Skeletal muscle satellite cell (primary cell): ENCODE results near the gene PRRG4.

Experiments used
- H3K27me3 ChIP-seq: 2 replicates; pipeline ENCODE4 v1.7.0; 2013; ENCODE audit warnings: low read length; ENCODE audit not compliant: control insufficient read depth, insufficient read depth
- H3K36me3 ChIP-seq: 2 replicates; pipeline ENCODE4 v1.7.0; 2013; ENCODE audit warnings: mild to moderate bottlenecking, control low read depth, low read length; ENCODE audit not compliant: insufficient read depth
- H3K4me1 ChIP-seq: 2 replicates; pipeline ENCODE4 v1.7.0; 2013; ENCODE audit warnings: low read length; ENCODE audit not compliant: control insufficient read depth, insufficient read depth
- H3K4me2 ChIP-seq: 2 replicates; pipeline ENCODE4 v1.7.0; 2013; ENCODE audit warnings: mild to moderate bottlenecking, low read length
- H3K4me3 ChIP-seq: 2 replicates; pipeline ENCODE4 v1.7.0; 2013; ENCODE audit warnings: low read length
- H3K9ac ChIP-seq: 2 replicates; pipeline ENCODE4 v1.7.0; 2013; ENCODE audit warnings: mild to moderate bottlenecking, low read depth, low read length, moderate library complexity
- H3K9me3 ChIP-seq: replicated peaks from 2 replicates; pipeline ENCODE4 v1.7.0; 2013; ENCODE audit warnings: mild to moderate bottlenecking, control low read depth, low read length

PRRG4 gene

GRCh38 chr11:32831221-32831620 lies 1.5 kb downstream of the PRRG4 start:
- H3K36me3 ChIP-seq = no peaks in the 10 kb centered on the region
- peaks cover 5% of the 10 kb centered on the region for H3K4me1 ChIP-seq
- H3K9ac ChIP-seq = no peak overlapping the region
- H3K9me3 ChIP-seq = no peaks in the 10 kb centered on the region
- no peak overlapping the region for H3K4me2 ChIP-seq
- H3K4me3 ChIP-seq = no peak overlapping the region
- peaks cover 41% of the 10 kb centered on the region for H3K27me3 ChIP-seq

DNA sequence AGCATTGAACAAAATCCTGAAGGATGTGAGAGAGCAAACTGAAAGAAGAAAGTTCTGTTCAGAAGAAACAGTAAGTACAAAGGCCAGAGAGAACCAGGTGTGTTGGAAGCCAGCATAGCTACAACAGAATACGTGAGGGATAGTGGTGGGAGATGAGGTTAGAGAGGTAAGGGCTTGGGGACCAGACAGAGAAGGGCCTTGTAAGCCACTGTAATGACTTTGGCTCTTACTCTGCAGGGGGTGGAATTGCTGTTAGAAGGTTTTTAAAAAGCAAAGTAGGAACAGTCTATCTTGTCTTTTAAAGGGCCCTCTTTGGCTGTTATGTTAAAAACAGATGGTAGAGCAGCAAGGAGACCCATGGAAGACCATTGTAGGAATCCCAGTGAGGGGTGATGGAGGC lies 4.2 kb downstream of the PRRG4 start:
- Histone ChIP-seq H3K9ac (no peak overlapping the region), H3K4me3 (no peak overlapping the region), H3K4me1 (peaks cover 5% of the 10 kb centered on the region), H3K4me2 (no peak overlapping the region), H3K9me3 (no peaks in the 10 kb centered on the region), H3K27me3 (peaks cover 39% of the 10 kb centered on the region), H3K36me3 (no peaks in the 10 kb centered on the region)

- no peak overlapping the region for H3K4me3 ChIP-seq
- H3K9ac ChIP-seq = no peak overlapping the region
- no peaks in the 10 kb centered on the region for H3K36me3 ChIP-seq
- no peak overlapping the region for H3K4me2 ChIP-seq
- H3K4me1 ChIP-seq = no peaks in the 10 kb centered on the region
- H3K27me3 ChIP-seq = peaks cover 13% of the 10 kb centered on the region
- H3K9me3 ChIP-seq = no peaks in the 10 kb centered on the region
These were observed 7.2 kb downstream of the PRRG4 start for GRCh38 chr11:32836946-32837345.

GRCh38 chr11:32838505-32839274 lies 9.0 kb downstream of the PRRG4 start:
- no peak overlapping the region for H3K4me2 ChIP-seq
- H3K9me3 ChIP-seq = no peaks in the 10 kb centered on the region
- peaks cover 4% of the 10 kb centered on the region for H3K27me3 ChIP-seq
- H3K9ac ChIP-seq = no peak overlapping the region
- no peaks in the 10 kb centered on the region for H3K4me1 ChIP-seq
- no peak overlapping the region for H3K4me3 ChIP-seq
- H3K36me3 ChIP-seq = no peaks in the 10 kb centered on the region

DNA sequence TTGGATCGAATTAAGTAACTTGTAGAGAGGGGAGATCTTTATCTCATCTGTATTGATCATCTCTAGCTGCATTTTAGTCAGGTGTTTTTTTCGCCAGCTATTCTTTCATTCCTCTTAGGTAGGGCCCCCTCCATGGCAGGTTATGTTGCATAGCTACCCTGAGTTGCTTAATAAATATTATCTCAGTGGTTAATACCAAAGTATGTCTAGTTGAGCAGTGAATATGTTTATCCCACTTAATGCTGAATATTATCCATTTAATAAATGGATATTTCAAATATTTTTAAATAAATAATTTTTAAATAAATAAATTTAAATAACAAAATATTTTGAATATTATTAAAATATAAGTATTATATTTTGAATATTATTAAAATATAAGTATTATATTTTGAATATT lies 9.6 kb downstream of the PRRG4 start:
- Histone ChIP-seq H3K4me3 (no peak overlapping the region), H3K9ac (no peak overlapping the region), H3K27me3 (no peaks in the 10 kb centered on the region), H3K9me3 (no peaks in the 10 kb centered on the region), H3K36me3 (no peaks in the 10 kb centered on the region), H3K4me2 (no peak overlapping the region), H3K4me1 (no peaks in the 10 kb centered on the region)

DNA sequence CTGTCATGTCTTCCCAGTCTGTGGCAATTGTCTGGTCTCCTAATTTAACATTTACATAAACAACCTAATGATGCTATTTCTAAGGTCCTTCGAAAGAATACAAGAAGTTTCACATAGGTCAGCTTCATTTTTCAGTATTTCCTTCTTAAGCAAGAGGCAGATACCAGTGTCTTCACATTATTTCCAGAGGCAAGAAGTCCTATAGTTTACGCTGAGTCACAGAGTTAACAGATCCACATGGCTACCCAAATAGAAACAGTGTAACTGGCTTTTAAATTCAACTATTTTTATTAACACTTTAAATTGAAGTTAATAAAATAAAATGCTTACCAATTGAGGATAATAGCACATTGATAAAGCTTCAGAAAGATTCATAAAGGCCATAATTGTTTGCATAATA lies 10.9 kb downstream of the PRRG4 start:
- no peaks in the 10 kb centered on the region for H3K9me3 ChIP-seq
- no peak overlapping the region for H3K4me2 ChIP-seq
- H3K9ac ChIP-seq = no peak overlapping the region
- no peaks in the 10 kb centered on the region for H3K36me3 ChIP-seq
- no peaks in the 10 kb centered on the region for H3K27me3 ChIP-seq
- no peak overlapping the region for H3K4me3 ChIP-seq
- H3K4me1 ChIP-seq = no peaks in the 10 kb centered on the region

GRCh38 chr11:32843544-32843943 lies 13.8 kb downstream of the PRRG4 start:
- no peak overlapping the region for H3K4me3 ChIP-seq
- H3K4me1 ChIP-seq = no peaks in the 10 kb centered on the region
- no peaks in the 10 kb centered on the region for H3K27me3 ChIP-seq
- H3K9me3 ChIP-seq = no peaks in the 10 kb centered on the region
- H3K36me3 ChIP-seq = no peaks in the 10 kb centered on the region
- no peak overlapping the region for H3K4me2 ChIP-seq
- H3K9ac ChIP-seq = no peak overlapping the region

- Histone ChIP-seq H3K4me2 (no peak overlapping the region), H3K27me3 (no peaks in the 10 kb centered on the region), H3K4me1 (no peaks in the 10 kb centered on the region), H3K9me3 (no peaks in the 10 kb centered on the region), H3K36me3 (no peaks in the 10 kb centered on the region), H3K9ac (no peak overlapping the region), H3K4me3 (no peak overlapping the region)
These were observed 17.8 kb downstream of the PRRG4 start for GRCh38 chr11:32847511-32847910.

DNA sequence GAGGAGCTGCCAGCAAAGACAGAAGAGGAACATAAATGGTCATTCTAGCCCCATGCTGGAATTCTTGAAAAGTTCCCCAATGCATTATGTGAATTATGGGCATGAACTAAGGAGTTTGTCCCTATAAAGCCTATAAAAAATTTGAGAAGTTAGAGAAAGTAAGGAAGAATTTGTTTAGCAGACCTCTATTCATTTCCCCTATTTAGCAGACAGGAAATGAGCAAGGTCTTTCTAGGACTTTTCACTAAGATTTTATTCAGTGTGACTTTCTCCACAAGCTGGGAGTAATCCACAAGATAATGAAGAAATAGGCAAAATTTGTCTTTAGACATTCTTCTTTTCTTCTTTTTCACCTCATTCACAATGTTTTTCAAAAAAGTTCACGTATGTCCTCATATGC lies 20.0 kb downstream of the PRRG4 start:
- Histone ChIP-seq H3K4me3 (no peak overlapping the region), H3K4me2 (no peak overlapping the region), H3K36me3 (no peaks in the 10 kb centered on the region), H3K27me3 (peaks cover 2% of the 10 kb centered on the region), H3K4me1 (no peaks in the 10 kb centered on the region), H3K9me3 (no peaks in the 10 kb centered on the region), H3K9ac (no peak overlapping the region)

- no peaks in the 10 kb centered on the region for H3K4me1 ChIP-seq
- H3K9ac ChIP-seq = no peak overlapping the region
- peaks cover 11% of the 10 kb centered on the region for H3K27me3 ChIP-seq
- no peaks in the 10 kb centered on the region for H3K9me3 ChIP-seq
- H3K36me3 ChIP-seq = no peaks in the 10 kb centered on the region
- no peak overlapping the region for H3K4me3 ChIP-seq
- H3K4me2 ChIP-seq = no peak overlapping the region
These were observed 21.5 kb downstream of the PRRG4 start for GRCh38 chr11:32851251-32851650.

GRCh38 chr11:32852207-32852606 lies 22.5 kb downstream of the PRRG4 start:
- H3K27me3 ChIP-seq = peaks cover 11% of the 10 kb centered on the region
- no peak overlapping the region for H3K4me3 ChIP-seq
- no peaks in the 10 kb centered on the region for H3K36me3 ChIP-seq
- no peaks in the 10 kb centered on the region for H3K4me1 ChIP-seq
- H3K4me2 ChIP-seq = no peak overlapping the region
- no peak overlapping the region for H3K9ac ChIP-seq
- no peaks in the 10 kb centered on the region for H3K9me3 ChIP-seq

- Histone ChIP-seq H3K36me3 (no peaks in the 10 kb centered on the region), H3K9me3 (no peaks in the 10 kb centered on the region), H3K9ac (no peak overlapping the region)
These were observed 25.9 kb downstream of the PRRG4 start for GRCh38 chr11:32855601-32856000.

More at GRCh38 chr11:32855601-32856000, 25.9 kb downstream of the PRRG4 start:
- H3K27me3 ChIP-seq = peaks cover 21% of the 10 kb centered on the region
- no peaks in the 10 kb centered on the region for H3K4me1 ChIP-seq
- H3K4me2 ChIP-seq = no peak overlapping the region
- H3K4me3 ChIP-seq = no peak overlapping the region
